DMS53 treated with DMSO at 0.1 percent for 48 hours (cell line): ENCODE measurements around the gene AXIN2.
"Not testable (repeated sequence)": the region's sequence is repeated elsewhere in the genome, so short reads cannot be mapped to it uniquely, and the experiment has no call there.

ENCODE experiments used
- DNase-seq: peaks from one replicate; lab custom pipeline; 2025; ENCODE audit not compliant: unreplicated experiment; lab: John Stamatoyannopoulos, UW

AXIN2 gene

DNA sequence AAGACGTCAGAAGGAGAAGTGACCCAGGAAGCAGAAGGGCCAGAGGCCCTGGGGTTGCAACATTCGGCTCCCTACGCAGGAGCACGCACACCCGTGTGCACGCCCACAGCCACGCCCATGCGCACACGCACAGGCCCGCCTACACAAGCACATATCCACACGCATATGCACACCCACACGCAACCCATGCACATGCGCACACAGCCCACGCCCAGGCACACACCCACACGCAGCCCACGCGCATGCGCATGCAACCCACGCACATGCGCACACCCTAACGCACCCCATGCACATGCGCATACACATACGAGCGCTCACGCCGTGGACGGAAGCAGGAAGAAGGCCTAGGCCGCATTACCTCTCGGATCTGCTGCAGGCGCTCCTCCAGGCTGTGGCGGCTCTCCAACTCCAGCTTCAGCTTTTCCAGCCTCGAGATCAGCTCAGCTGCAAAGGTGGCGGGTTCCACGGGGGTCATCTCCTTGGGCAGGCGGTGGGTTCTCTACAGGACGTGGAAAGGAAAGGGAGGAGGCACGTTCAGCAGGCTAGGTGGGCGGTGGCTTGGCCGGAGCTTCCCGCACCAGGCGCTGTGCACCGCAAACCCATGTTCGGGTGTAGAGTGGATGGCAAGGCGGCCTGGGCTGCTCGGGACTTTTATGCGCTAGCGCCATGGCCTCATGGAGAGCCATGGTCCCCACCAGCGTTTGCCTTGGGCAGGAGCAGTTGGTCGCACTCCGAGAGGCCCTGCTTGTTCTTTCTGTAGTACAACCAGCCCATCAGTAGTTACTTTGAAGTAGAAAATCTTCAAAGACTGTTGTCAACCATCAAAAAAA is 23.4 kb downstream of the AXIN2 start:
- no peak for DNase-seq

DNA sequence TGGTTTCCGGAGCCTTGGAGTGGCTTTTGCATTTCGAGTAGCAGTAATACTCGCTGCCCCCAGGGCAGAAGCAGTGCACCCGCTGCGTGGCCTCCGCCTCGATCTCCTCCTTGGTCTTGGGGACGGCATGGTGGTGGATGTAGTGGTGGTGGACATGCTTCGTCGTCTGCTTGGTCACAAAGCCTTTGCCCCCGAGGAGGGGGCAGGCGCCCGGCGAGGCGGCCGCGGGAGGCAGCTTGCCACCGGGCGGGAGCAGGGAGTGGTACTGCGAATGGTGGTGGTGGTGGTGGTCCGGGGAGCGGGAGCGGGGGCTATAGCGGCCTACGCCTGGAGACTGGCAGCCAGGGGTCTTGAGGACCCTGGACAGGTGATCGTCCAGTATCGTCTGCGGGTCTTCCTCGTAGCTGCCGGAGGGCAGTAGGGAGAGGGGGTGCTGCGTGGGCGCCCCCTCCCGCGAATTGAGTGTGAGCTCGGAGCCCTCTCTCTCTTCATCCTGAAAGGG is 24.1 kb downstream of the AXIN2 start:
- no peak for DNase-seq

DNA sequence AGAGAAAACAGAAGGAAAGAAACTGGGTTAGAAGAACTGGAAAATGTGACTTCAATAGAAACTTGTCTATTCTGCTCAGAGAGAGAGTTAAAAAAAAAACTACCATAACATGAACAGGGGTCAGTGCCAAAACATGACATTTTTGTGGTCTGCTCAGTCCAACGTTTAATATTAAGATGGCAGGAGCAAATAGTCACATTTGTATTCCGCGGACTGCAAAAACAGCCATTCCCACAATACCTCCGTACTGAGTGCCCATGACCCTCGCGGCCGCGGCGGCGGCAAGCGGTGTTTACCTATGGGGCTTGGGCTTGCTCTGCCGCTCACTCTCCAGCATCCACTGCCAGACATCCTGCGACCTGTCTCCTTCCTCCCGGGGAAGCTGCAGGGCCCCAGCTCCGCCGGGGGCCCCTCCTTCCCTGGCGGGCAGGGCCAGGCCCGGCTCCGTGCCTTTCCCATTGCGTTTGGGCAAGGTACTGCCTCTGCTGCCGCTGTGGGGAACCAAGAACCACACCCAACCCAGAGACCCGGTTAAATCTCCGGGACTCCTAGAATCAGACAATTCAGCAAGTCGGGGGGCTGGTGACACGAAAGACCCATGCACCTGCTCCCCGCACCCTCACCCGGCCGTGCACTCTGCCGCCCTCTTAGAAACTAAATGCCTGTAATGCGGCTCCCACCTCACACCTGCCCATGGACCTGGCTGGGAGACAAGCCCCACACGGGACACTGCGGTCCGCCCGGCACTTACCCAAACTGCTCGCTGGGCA is 24.7 kb downstream of the AXIN2 start:
- no peak for DNase-seq

DNA sequence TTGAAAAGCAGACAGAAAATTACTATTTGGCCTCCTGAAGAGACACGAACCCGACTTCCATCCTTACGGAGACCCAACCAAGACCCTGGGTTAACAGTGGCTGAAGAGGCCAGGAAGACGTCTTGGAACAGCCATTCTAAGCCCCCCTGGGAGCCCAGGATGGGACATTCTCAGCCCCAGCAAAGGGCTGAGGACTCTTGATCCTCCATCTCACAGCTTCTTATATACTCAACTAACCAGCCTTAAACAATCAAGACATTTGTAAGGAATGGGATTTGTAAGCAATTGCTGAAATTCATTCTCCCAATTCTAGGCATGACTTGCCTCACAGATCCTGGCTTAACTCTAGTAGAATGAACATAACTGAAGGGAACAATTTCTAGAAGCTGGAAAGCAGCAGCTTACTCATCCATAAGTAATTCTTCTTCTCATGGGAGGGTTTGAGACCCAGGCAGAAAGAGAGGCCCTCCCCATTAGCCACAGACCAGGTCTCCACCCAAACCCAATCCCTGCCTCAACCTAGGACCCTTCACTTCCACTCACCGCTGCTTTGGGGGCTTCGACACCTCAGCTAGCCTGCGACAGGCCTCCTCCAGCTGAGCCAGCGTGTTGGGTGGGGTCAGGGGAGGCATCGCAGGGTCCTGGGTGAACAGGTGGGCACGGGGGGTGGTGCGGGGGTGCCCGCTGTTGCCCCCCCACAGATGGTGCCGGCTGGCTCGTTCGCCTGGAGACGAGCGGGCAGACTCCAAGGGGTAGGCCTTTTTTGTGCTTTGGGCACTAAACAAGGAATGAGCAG is 25.5 kb downstream of the AXIN2 start:
- no peak for DNase-seq

DNA sequence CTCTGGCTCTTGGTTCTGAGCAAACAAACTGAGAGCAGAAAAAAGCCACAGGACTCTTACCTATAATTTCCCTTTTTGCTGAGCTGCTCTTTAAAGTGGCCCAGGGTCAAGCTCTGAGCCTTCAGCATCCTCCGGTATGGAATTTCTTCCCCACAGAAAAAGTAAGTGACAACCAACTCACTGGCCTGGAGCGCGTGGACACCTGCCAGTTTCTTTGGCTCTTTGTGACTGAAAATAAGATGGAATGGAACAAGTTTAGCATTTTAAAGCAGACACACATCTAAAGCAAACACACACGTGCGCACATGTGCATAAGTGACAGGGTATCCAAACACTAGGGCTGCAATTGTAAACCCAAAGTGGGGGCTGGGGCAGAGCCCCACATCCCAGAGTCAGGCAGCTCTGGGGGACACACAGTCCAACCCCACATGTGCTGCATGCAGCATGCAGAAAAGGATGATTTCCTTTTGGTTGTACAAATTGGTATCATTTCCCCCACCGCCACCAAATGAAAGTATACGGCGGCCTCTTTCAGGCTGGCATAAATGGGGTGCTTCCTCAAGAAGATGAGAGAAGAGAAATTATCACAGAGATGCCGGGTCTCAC is 27.5 kb downstream of the AXIN2 start:
- no peak for DNase-seq

DNA sequence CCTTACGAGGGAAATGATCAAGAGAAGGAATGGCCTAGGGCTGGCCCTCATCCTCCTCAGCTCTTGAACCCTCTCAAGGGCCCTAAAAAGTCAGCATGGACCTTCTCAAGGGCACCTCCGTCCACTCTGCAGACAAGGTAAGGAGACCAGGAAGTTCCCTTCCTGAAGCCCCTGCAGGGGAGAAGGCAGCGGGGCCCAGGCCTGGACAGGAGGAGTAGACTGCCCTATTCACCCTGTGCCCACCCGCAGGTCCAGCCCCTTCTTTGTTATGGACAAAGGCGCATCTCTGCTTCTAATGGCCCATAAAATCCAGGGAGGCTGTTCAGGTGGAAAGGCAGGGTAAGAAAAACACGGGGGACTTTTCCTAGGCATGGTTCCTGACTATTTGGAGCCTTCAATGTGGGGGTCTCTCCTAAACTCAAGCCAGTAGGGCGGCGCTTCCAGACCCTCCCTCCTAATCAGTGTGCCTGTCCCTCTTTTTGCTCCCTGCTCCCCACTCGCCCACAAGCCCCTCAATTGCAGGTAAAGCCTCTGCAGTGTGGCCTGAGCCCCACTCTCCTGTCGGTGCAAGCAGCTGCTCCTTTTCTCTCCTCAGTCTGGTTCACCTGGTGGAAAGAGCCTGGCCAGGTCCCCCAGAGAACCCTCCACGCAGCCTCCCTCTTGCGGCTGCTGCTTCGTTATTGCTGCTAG is 28.2 kb downstream of the AXIN2 start:
- DNase-seq: no peak

DNA sequence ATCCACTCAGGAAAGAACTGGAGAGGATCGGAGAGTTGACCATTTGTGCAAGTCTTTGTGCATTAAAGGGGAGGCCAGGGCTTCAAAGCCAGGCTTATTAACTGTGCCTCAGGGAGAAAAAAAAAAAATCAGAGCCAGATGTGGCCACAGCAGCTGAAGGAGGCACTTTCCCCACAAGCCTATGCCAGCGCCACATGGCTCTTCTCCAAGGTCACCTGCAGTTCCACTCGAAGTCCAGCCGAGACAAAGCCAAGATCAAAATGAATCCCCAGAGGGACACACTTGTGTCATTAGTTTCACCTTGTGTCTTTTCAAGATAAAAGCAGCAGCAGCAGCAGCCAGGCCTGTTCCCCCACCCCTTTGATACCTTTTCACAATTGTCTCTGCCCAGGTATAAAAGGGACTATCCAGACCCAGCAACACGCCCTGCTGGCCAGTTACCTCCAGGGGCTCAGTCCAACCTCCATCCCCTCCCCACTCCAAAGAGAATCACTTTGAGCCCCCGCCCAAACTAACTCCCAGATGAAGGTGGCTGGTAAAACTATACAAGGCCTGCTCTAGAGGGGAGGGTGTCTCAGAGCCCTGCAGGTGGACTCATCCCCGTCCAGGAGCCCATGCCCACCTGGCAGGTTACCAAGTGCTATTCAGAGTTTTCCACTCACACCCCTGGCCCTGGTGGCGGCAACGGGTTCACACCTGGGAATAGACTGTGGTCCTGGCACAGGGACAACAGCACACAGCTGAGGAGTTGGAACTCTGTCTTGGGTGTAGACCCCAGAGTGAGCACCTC is 29.2 kb downstream of the AXIN2 start:
- DNase-seq: no peak

DNA sequence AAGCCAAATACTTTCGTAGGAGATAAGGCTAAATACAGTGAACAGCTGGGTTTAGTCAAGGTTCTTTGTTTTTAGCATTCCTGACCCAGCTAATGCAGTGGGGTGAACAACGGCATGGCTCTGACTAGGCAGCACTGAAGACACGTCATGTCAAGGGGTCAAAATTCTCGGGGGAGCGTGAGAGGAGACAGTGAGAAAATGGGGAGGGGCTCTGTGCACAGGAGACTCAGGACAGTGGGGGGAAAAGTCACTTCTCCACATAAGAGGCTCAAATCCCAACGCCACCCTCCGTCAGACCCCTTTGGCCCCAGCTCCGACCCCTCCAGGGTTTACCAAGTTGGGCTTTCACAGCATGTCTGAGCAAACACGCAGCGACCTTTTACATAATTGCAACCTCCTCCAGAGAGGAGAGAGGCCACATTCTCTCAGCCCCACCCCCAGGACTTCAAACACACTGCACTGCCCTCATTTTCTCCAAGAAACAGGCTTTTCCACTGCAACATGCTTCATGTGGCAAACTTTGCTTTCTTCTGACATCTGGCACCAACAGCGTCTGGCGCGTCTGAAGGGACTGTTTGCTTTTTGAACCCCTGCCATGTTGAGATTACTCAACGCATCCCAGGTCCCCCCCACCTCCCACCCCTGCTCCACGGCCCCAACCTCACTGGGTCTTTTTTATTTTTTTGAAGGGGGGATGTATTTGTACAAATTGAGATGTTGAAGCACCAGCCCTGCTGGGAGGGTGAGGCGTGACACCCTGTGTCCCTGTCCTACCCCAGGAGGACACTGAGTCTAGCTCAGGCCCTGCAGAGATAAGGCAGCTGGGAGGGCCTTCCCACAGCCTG is 30.0 kb downstream of the AXIN2 start:
- no peak for DNase-seq

DNA sequence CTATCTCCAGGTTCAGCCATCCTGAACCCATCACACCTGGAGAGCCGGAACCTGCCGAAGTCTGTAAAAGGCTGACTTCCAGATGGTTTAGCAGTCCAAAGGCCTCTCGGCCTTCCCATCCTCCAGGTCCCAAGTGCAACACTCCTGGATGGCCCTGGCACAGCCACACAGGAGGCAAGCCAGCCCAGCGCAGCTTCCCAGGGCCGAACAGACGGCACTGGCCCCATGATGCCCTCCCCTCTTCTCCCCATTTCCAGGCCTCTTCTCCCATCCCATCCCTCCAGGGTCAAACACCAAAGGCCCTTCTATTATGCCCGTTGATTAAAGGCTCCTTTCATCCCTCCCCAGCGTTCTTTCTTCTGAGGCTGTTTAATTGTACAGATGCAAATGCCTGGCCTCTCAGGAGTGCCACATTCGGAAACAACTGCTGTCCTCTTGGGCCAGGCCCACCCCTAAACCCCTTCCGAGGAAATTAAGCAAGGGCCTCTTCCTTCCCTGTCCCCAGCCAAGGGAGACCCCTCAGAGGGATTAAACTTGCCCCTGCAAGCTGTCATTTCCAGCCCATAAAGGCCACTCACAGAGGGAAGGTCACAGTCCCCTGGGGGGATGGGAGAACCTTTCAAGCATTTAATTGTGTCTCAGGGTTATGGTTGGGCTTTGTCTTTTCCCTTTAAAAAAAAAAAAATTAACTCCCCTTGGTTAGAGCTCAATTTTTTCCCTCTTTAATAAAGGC is 30.8 kb downstream of the AXIN2 start:
- no peak for DNase-seq

DNA sequence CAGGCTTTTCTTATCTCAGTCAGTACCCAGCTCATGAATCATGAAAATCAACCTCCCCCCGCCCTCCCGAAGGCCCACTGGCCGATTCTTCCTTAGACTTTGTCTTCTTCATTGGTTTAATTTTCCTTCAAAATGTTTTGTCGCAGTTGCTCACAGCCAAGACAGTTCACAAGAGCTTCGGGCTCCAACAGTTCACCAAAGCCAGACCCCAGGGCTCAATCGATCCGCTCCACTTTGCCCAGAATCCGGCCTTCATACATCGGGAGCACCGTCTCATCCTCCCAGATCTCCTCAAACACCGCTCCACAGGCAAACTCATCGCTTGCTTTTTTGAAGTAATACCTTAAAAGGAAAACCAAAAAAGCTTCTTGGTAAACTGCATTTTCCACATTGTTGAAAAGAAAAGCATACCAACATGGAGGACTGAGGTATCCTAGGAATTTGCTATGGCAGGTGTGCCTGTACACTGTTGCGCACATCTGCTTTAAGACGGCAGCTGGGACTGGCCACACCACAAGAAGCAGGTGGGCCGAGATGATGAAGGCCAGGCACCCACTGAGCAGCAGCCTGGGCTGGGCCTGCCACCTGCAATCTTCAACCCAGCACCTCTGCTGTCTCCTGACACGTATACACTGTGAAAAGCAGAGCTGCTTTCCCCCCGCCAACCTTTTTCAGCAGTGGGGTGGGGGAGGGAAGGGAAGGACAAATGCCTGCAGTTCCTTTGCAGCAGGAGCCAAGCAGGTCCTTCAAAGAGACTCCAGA is 31.5 kb downstream of the AXIN2 start:
- DNase-seq: no peak

DNA sequence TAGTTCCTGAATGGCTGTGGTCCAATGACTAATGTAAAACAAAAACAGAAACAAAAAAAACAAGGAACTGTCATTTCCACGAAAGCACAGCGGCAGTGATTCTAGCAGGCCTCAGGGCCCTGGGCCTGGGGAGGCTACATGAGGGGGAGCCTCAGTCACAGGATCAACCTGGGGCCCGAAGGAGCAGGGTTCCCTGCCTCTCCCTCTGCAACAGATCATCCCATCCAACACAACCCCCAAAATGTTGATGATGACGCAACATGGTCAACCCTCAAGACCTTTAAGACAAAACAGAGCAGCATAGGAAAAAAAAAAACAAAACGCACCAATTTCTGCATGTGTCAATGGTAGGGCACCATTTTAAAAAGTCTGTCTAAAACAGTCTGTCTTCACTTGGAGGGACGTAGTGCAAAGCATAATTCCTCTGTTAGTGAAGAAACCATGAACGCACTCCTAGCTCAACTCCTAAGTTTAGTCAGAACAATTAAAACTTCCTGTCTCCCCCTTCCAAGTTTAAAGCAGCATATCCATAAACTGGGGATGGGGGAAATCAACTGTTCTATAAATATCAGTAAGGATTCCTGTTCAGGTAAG is 32.3 kb downstream of the AXIN2 start:
- DNase-seq: no peak

DNA sequence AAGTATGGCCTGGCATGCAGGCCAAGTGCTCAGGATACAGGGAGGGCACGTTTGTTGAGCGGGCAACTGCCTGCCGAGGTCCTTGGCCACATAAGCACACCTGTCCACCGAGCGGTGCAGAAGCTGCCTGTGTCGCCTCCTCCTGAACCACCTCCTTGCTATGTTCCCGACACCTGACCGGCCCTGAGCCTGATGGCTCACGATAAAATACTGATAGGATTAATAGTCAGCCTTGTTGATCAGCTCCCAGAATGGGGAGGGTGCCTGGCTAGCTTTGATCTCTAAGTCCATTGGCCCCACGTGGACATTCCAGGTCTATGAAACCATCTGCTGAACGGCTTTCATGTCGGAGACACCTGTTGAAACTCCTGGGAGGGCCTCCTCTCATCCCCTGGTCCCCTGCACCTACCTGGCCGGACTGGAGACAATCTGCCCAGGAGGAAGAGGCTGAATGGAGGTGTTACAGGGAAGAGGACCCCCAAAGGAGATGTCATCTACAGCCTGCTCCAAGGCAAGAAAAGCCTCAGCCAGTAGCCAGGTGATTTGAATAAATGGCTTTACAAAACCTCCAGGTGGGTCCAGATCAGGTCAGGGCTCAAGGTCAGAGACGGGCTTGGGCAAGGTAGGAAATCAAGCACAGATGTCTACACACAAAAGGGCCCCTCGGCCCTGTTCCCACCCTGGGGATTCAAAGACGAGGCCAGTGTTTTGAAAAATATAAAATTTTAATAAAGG is 33.4 kb downstream of the AXIN2 start:
- DNase-seq: no peak

DNA sequence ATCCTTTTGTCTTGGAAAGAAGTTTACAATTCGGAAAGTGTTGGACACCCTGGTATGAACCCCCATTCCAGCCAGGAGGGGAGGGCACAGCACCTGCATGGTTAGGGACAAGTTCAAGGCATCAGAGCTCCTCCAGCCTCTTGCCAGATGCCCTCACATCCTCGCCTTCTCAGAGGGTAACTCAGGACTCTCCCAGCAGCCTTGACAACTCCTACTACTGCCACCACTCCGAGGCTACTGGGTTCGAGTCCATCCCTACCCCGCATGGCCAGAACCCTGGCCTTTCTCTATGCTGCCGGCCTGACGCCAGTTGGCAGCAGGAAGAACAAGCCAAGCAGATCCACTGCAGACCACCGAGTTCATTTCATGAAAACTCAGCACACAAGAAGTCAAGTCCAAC is 34.1 kb downstream of the AXIN2 start:
- no peak for DNase-seq

DNA sequence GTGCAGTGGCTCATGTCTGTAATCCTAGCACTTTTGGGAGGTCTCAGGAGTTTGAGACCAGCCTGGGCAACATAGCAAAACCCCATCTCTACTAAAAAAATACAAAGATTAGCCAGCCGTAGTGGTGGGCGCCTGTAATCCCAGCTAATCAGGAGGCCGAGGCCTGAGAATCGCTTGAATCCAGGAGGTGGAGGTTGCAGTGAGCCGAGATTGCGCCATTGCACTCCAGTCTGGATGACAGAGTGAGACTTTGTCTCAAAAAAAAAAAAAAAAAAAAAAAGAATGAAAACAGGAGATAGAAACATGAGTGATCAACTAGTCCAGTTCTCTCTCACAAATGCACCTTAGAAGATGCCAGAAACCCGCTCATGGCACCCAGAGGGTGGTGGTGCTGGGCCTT is 34.6 kb downstream of the AXIN2 start:
- not testable (repeated sequence) for DNase-seq

DNA sequence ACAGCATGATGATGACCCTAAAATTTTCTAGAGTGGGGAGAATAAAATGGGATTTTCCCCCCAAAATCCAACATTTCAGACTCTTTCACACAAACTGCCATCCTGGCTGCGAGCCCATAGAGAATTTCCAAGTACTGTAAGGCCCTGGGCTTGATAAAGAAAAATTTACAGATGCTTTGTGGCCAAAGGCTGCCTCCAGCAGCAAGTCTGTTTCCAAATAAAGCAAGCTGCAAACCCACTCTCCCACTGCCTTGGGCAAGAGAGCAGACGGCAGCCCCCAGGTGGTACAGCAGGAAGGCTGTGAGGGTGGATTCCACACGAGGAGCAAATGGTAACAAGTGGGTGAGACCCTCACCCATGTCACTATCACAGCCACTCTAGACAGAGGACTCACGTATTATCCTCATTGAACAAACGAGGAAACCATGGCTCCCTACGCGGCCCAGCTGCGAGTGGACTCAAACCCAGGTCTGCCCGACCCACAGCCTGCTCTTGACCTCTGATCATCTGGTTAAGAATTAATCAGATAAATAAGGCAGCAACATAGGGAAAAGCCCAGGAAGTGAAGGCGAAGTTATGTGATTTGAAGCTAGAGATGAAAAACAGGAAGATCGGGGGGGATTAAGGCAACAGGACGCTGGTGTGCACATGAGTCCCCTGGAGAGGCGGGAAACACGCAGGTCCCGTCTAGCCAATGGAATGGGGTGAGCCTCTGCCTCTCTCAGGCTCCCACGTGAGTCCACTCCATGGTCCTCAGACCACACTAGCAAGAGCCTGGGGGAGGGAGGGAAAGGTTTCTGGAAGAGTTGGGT is 37.4 kb downstream of the AXIN2 start:
- no peak for DNase-seq
